ENCODE measurements around the gene C16orf78. TPM values are rescaled to one million over a fixed set of nuclear protein-coding genes. Genes with fewer than 3 reads are reported as not detected.

Gene C16orf78
- total and polyA plus RNA-seq, 2 donors (not counting 1 experiment from before 2014, with no cell fraction given), result not detected

- Histone ChIP-seq H3K9me3 (ENCODE audit: control extremely low read depth in 1 of 3, control insufficient read depth in 2 of 3, insufficient read depth in 1 of 3, low read length in 2 of 3) (peaks cover 0 to 5% (median 0%) of the 10 kb centered on the region in 3 donors), H3K4me1 (ENCODE audit: control insufficient read depth in 2 of 2, insufficient read depth in 2 of 2, low read length in 2 of 2) (no peaks in the 10 kb centered on the region), H2AFZ (ENCODE audit: insufficient read depth, low read depth, low read length, poor library complexity, severe bottlenecking) (no peak overlapping the region), H3K27ac (ENCODE audit: low read length in 2 of 2) (no peak overlapping the region), H3K27me3 (replicated peaks in 1 of 4; ENCODE audit: control extremely low read depth in 1 of 4, control insufficient read depth in 3 of 4, insufficient read depth in 4 of 4, low read length in 3 of 4) (no peaks in the 10 kb centered on the region), H3K36me3 (replicated peaks in 1 of 2; ENCODE audit: control extremely low read depth in 1 of 2, control insufficient read depth in 1 of 2, extremely low read depth in 1 of 2, insufficient read depth in 2 of 2, low read length in 1 of 2) (no peaks in the 10 kb centered on the region), H3K4me3 (ENCODE audit: control extremely low read depth in 1 of 5, extremely low read depth in 1 of 5, insufficient read depth in 1 of 5, low read depth in 2 of 5, low read length in 4 of 5) (no peak overlapping the region), H3K9ac (ENCODE audit: low read length) (no peak overlapping the region), H4K20me1 (ENCODE audit: control insufficient read depth, insufficient read depth, low read length, poor library complexity, severe bottlenecking) (no peaks in the 10 kb centered on the region), H3K4me2 (replicated peaks; ENCODE audit: low read depth, low read length, poor library complexity, severe bottlenecking) (no peak overlapping the region), H3K79me2 (ENCODE audit: control insufficient read depth, insufficient read depth, low read length) (no peaks in the 10 kb centered on the region)
- H3K9me3 Mint-ChIP-seq (ENCODE audit: insufficient read depth), result no peaks in the 10 kb centered on the region
- H3K27me3 Mint-ChIP-seq, result peaks cover 19% of the 10 kb centered on the region
- ChIA-PET POLR2A (no interaction called here), CTCF (no interaction called here)
- ATAC-seq (ENCODE audit: low read depth) (no peak), DNase-seq (no peak)
- 94% methylated on average over 10 of the region's 15 CpGs for WGBS (ENCODE audit: insufficient coverage)
- TF ChIP-seq, protein P1, sequence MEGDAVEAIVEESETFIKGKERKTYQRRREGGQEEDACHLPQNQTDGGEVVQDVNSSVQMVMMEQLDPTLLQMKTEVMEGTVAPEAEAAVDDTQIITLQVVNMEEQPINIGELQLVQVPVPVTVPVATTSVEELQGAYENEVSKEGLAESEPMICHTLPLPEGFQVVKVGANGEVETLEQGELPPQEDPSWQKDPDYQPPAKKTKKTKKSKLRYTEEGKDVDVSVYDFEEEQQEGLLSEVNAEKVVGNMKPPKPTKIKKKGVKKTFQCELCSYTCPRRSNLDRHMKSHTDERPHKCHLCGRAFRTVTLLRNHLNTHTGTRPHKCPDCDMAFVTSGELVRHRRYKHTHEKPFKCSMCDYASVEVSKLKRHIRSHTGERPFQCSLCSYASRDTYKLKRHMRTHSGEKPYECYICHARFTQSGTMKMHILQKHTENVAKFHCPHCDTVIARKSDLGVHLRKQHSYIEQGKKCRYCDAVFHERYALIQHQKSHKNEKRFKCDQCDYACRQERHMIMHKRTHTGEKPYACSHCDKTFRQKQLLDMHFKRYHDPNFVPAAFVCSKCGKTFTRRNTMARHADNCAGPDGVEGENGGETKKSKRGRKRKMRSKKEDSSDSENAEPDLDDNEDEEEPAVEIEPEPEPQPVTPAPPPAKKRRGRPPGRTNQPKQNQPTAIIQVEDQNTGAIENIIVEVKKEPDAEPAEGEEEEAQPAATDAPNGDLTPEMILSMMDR (IDR thresholded peaks at IDR 0.05), result no peak
- no peak for TF ChIP-seq EZH2 (IDR thresholded peaks at IDR 0.05; ENCODE audit: borderline replicate concordance, insufficient read depth, low read depth, low read length, poor library complexity, severe bottlenecking)
- intact Hi-C loops (cut with micrococcal nuclease), result no loop called here
- H3K4me1 Mint-ChIP-seq, result no peaks in the 10 kb centered on the region
- no peak overlapping the region for H3K27ac Mint-ChIP-seq
- H3K4me3 Mint-ChIP-seq, result no peak overlapping the region
Measured at GRCh38 chr16:49414671-49415070, 41.1 kb downstream of the C16orf78 start.

DNA sequence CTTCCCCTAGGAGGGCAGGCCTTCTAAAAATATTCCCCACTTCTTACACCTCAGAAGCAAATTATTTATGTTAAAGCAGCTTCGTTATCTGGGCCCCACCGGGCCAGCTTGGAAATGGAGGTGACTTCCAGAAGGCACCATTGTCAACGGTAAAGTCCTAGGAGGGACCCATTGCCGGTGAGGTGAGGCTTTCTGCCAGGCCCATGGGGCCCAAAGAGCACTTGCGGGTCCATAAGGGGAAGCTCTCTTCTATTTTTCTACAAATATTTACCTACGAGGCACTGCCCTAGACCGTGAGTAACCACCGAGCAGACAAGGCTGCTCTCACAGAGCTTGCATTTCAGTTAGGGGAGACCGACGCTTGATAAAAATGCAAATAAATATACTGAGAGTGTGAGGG, 41.5 kb downstream of the C16orf78 start:
- no peaks in the 10 kb centered on the region for H3K36me3 ChIP-seq (replicated peaks in 1 of 2; ENCODE audit: control extremely low read depth in 1 of 2, control insufficient read depth in 1 of 2, extremely low read depth in 1 of 2, insufficient read depth in 2 of 2, low read length in 1 of 2)
- CTCF ChIA-PET, result no interaction called here
- DNase-seq, result no peak

More for the DNA sequence above, 41.5 kb downstream of the C16orf78 start:
- Histone ChIP-seq H3K4me3 (ENCODE audit: control extremely low read depth in 1 of 5, extremely low read depth in 1 of 5, insufficient read depth in 1 of 5, low read depth in 2 of 5, low read length in 4 of 5) (no peak overlapping the region), H4K20me1 (ENCODE audit: control insufficient read depth, insufficient read depth, low read length, poor library complexity, severe bottlenecking) (no peaks in the 10 kb centered on the region), H3K27me3 (replicated peaks in 1 of 4; ENCODE audit: control extremely low read depth in 1 of 4, control insufficient read depth in 3 of 4, insufficient read depth in 4 of 4, low read length in 3 of 4) (no peaks in the 10 kb centered on the region), H3K4me2 (replicated peaks; ENCODE audit: low read depth, low read length, poor library complexity, severe bottlenecking) (no peak overlapping the region), H3K9ac (ENCODE audit: low read length) (no peak overlapping the region), H2AFZ (ENCODE audit: insufficient read depth, low read depth, low read length, poor library complexity, severe bottlenecking) (no peak overlapping the region), H3K9me3 (ENCODE audit: control extremely low read depth in 1 of 3, control insufficient read depth in 2 of 3, insufficient read depth in 1 of 3, low read length in 2 of 3) (peaks cover 0 to 4% (median 0%) of the 10 kb centered on the region in 3 donors), H3K27ac (ENCODE audit: low read length in 2 of 2) (no peak overlapping the region), H3K4me1 (ENCODE audit: control insufficient read depth in 2 of 2, insufficient read depth in 2 of 2, low read length in 2 of 2) (no peaks in the 10 kb centered on the region), H3K79me2 (ENCODE audit: control insufficient read depth, insufficient read depth, low read length) (no peaks in the 10 kb centered on the region)
- TF ChIP-seq, protein P1 (IDR thresholded peaks at IDR 0.05), result no peak
- no peak for TF ChIP-seq EZH2 (IDR thresholded peaks at IDR 0.05; ENCODE audit: borderline replicate concordance, insufficient read depth, low read depth, low read length, poor library complexity, severe bottlenecking)
- Mint-ChIP-seq H3K9me3 (ENCODE audit: insufficient read depth) (no peaks in the 10 kb centered on the region), H3K27ac (no peak overlapping the region), H3K4me1 (no peaks in the 10 kb centered on the region), H3K4me3 (no peak overlapping the region), H3K27me3 (peaks cover 20% of the 10 kb centered on the region)
- 99% methylated on average over 5 of the region's 10 CpGs for WGBS (ENCODE audit: insufficient coverage)
- POLR2A ChIA-PET, result no interaction called here
- ATAC-seq (ENCODE audit: low read depth), result no peak
- intact Hi-C loops (cut with micrococcal nuclease), result no loop called here

Data from B cell (primary cell).